Neural progenitor cell (in vitro differentiated cells): Measurements from ENCODE around the gene MIAT. TPM values are rescaled to one million over a fixed set of nuclear protein-coding genes. Genes with fewer than 3 reads are reported as not detected.

Source experiments
- DNase-seq: peaks from one replicate; pipeline ENCODE4 v3.0.0-alpha.2; 2016; ENCODE audit warnings: low spot score
- H2AFZ ChIP-seq: fragments of 200-600 bp; sonication (generic); replicated peaks from 2 replicates; pipeline ENCODE4 v1.6.1; 2016; ENCODE audit warnings: antibody characterized with exemption
- H3F3A ChIP-seq: fragments of 200-600 bp; sonication (generic); 2 replicates; pipeline ENCODE4 v1.6.1; 2016; ENCODE audit warnings: antibody characterized with exemption, low read depth
- H3K27ac ChIP-seq: fragments of 200-600 bp; sonication (generic); 2 replicates; pipeline ENCODE4 v1.5.1; 2016; ENCODE audit warnings: mild to moderate bottlenecking
- H3K27me3 ChIP-seq: fragments of 200-600 bp; sonication (generic); 2 replicates; pipeline ENCODE4 v1.6.1; 2016; ENCODE audit warnings: mild to moderate bottlenecking, moderate library complexity
- H3K36me3 ChIP-seq: fragments of 200-600 bp; sonication (generic); 2 replicates; pipeline ENCODE4 v1.5.1; 2016
- H3K4me1 ChIP-seq: fragments of 200-600 bp; sonication (generic); 2 replicates; pipeline ENCODE4 v1.6.1; 2016; ENCODE audit warnings: mixed run types
- H3K4me2 ChIP-seq: fragments of 200-600 bp; sonication (generic); 2 replicates; pipeline ENCODE4 v1.6.1; 2016
- H3K4me3 ChIP-seq: fragments of 200-600 bp; sonication (generic); 2 replicates; pipeline ENCODE4 v1.5.1; 2016
- H3K79me2 ChIP-seq: fragments of 200-600 bp; sonication (generic); 2 replicates; pipeline ENCODE4 v1.6.1; 2016; ENCODE audit warnings: low read depth
- H3K9ac ChIP-seq: fragments of 200-600 bp; sonication (generic); 2 replicates; pipeline ENCODE4 v1.6.1; 2016
- H3K9me3 ChIP-seq: fragments of 200-600 bp; sonication (generic); 2 replicates; pipeline ENCODE4 v1.5.1; 2016; ENCODE audit warnings: low read depth
- H4K20me1 ChIP-seq: fragments of 200-600 bp; sonication (generic); 2 replicates; pipeline ENCODE4 v1.6.1; 2016; ENCODE audit warnings: low read depth
- H3K27ac Mint-ChIP-seq: 3 replicates; pipeline ENCODE4 v1.8.0; 2021; ENCODE audit warnings: mixed read lengths
- H3K27me3 Mint-ChIP-seq: 2 replicates; pipeline ENCODE4 v1.8.0; 2022; ENCODE audit warnings: low read depth, mild to moderate bottlenecking, inconsistent platforms, moderate library complexity, mixed read lengths; ENCODE audit not compliant: insufficient read depth
- H3K36me3 Mint-ChIP-seq: 3 replicates; pipeline ENCODE4 v1.8.0; 2021; ENCODE audit warnings: mixed read lengths
- H3K4me1 Mint-ChIP-seq: 3 replicates; pipeline ENCODE4 v1.8.0; 2021; ENCODE audit warnings: mixed read lengths
- H3K4me3 Mint-ChIP-seq: 3 replicates; pipeline ENCODE4 v1.8.0; 2021; ENCODE audit warnings: mild to moderate bottlenecking, moderate library complexity, mixed read lengths
- H3K9me3 Mint-ChIP-seq: 3 replicates; pipeline ENCODE4 v1.8.0; 2020; ENCODE audit warnings: mixed read lengths
- CTCF ChIP-seq: fragments of 200-600 bp; sonication (generic); IDR thresholded peaks from 2 replicates; pipeline ENCODE4 v1.5.1; 2017; ENCODE audit warnings: antibody characterized with exemption, mild to moderate bottlenecking
- EZH2 ChIP-seq: fragments of 200-600 bp; sonication (generic); IDR thresholded peaks from 2 replicates; pipeline ENCODE4 v1.6.1; 2017; ENCODE audit warnings: antibody characterized with exemption, mild to moderate bottlenecking, moderate library complexity
- EZH2phosphoT487 ChIP-seq: fragments of 200-600 bp; sonication (generic); IDR thresholded peaks from 2 replicates; pipeline ENCODE4 v1.6.1; 2017; ENCODE audit warnings: antibody characterized with exemption
- total RNA-seq: library from RNA; depleted of rRNA; stranded (reverse); fragments of >200 nt; gene quantifications from 2 replicates; pipeline ENCODE4 v1.2.3, GENCODE V29; 2015; ENCODE audit warnings: low replicate concordance

MIAT gene
- total RNA-seq, 1 donor from 2014 or later: 262 TPM

- H3K27ac Mint-ChIP-seq: no peak overlapping the region
- DNase-seq: no peak
- Histone ChIP-seq H3K79me2 (no peaks in the 10 kb centered on the region), H2AFZ (no peak overlapping the region), H3K27ac (no peak overlapping the region), H3F3A (peaks cover 3% of the 10 kb centered on the region), H3K27me3 (no peaks in the 10 kb centered on the region), H3K9ac (no peak overlapping the region), H3K36me3 (no peaks in the 10 kb centered on the region), H3K4me2 (no peak overlapping the region), H3K4me1 (peaks cover 13% of the 10 kb centered on the region), H3K9me3 (no peaks in the 10 kb centered on the region), H4K20me1 (no peaks in the 10 kb centered on the region), H3K4me3 (no peak overlapping the region)
- H3K4me3 Mint-ChIP-seq: no peak overlapping the region
- peaks cover 21% of the 10 kb centered on the region for H3K27me3 Mint-ChIP-seq
- TF ChIP-seq EZH2phosphoT487: no peak
- no peak for TF ChIP-seq EZH2
- no peak for TF ChIP-seq CTCF
- H3K9me3 Mint-ChIP-seq: no peaks in the 10 kb centered on the region
- no peaks in the 10 kb centered on the region for H3K36me3 Mint-ChIP-seq
- peaks cover 9% of the 10 kb centered on the region for H3K4me1 Mint-ChIP-seq
These were observed 33.4 kb upstream of the MIAT start for GRCh38 chr22:26623984-26624383.

GRCh38 chr22:26624803-26625202 lies 32.6 kb upstream of the MIAT start:
- Histone ChIP-seq H3K27me3 (no peaks in the 10 kb centered on the region), H4K20me1 (no peaks in the 10 kb centered on the region), H3K4me3 (no peak overlapping the region), H3K4me1 (peaks cover 13% of the 10 kb centered on the region), H2AFZ (no peak overlapping the region), H3K4me2 (no peak overlapping the region), H3K36me3 (no peaks in the 10 kb centered on the region), H3K9me3 (no peaks in the 10 kb centered on the region), H3K9ac (no peak overlapping the region), H3K79me2 (no peaks in the 10 kb centered on the region), H3K27ac (no peak overlapping the region), H3F3A (peaks cover 3% of the 10 kb centered on the region)
- no peak overlapping the region for H3K27ac Mint-ChIP-seq
- peaks cover 21% of the 10 kb centered on the region for H3K27me3 Mint-ChIP-seq
- no peak overlapping the region for H3K4me3 Mint-ChIP-seq
- H3K9me3 Mint-ChIP-seq: no peaks in the 10 kb centered on the region
- no peak for DNase-seq
- H3K36me3 Mint-ChIP-seq: no peaks in the 10 kb centered on the region
- peaks cover 4% of the 10 kb centered on the region for H3K4me1 Mint-ChIP-seq
- TF ChIP-seq EZH2 (no peak), CTCF (no peak), EZH2phosphoT487 (no peak)

GRCh38 chr22:26629988-26630761 lies 27.2 kb upstream of the MIAT start:
- H3K4me3 ChIP-seq: no peak overlapping the region
- DNase-seq: no peak
- no peak overlapping the region for H2AFZ ChIP-seq
- H3K36me3 ChIP-seq: no peaks in the 10 kb centered on the region
- H3K27ac ChIP-seq: no peak overlapping the region
- H3K4me2 ChIP-seq: no peak overlapping the region
- Mint-ChIP-seq H3K27ac (no peak overlapping the region), H3K36me3 (no peaks in the 10 kb centered on the region), H3K27me3 (peaks cover 1% of the 10 kb centered on the region), H3K4me1 (peaks cover 3% of the 10 kb centered on the region), H3K9me3 (peaks cover 9% of the 10 kb centered on the region), H3K4me3 (no peak overlapping the region)
- no peaks in the 10 kb centered on the region for H4K20me1 ChIP-seq
- TF ChIP-seq EZH2 (no peak), CTCF (no peak)
- no peaks in the 10 kb centered on the region for H3K9me3 ChIP-seq
- H3F3A ChIP-seq: no peaks in the 10 kb centered on the region
- H3K79me2 ChIP-seq: no peaks in the 10 kb centered on the region
- no peak overlapping the region for H3K9ac ChIP-seq
- peaks cover 8% of the 10 kb centered on the region for H3K4me1 ChIP-seq
- no peaks in the 10 kb centered on the region for H3K27me3 ChIP-seq
